Neutrophil (primary cell): ENCODE data around the gene SALL3.

Source experiments
- H3K27ac ChIP-seq: fragments of 200-600 bp; sonication (generic); 2 replicates; pipeline ENCODE4 v1.5.1; 2016; ENCODE audit warnings: mild to moderate bottlenecking, moderate library complexity
- H3K27me3 ChIP-seq: fragments of 200-600 bp; sonication (generic); 2 replicates; pipeline ENCODE4 v1.6.0; 2016; ENCODE audit warnings: mild to moderate bottlenecking
- H3K36me3 ChIP-seq: fragments of 200-600 bp; sonication (generic); 2 replicates; pipeline ENCODE4 v1.5.1; 2017
- H3K4me1 ChIP-seq, 2 experiments: fragments of 200-600 bp in 1 of 2; sonication (generic) in 1 of 2; 1 replicate in 1 of 2; 2 replicates in 1 of 2; pipeline versions ENCODE4 v1.5.1 to v1.6.1; 2013 to 2016; ENCODE audit warnings: low read depth in 1 of 2, low read length in 1 of 2, mild to moderate bottlenecking in 1 of 2, moderate library complexity in 1 of 2; ENCODE audit not compliant: control insufficient read depth in 1 of 2, insufficient read depth in 1 of 2
- H3K4me3 ChIP-seq, 2 experiments: fragments of 200-600 bp in 1 of 2; sonication (generic) in 1 of 2; 1 replicate in 1 of 2; 2 replicates in 1 of 2; pipeline ENCODE4 v1.5.1; 2013 to 2016; ENCODE audit warnings: low read depth in 1 of 2, low read length in 1 of 2, mild to moderate bottlenecking in 1 of 2, moderate library complexity in 1 of 2
- H3K9me3 ChIP-seq: fragments of 200-600 bp; sonication (generic); 2 replicates; pipeline ENCODE4 v1.5.1; 2016
- CTCF ChIP-seq: fragments of 200-600 bp; sonication (generic); IDR thresholded peaks from 2 replicates; pipeline ENCODE4 v1.5.1; 2016; ENCODE audit warnings: antibody characterized with exemption

Gene SALL3

GRCh38 chr18:78992041-78993011, 12.7 kb downstream of the SALL3 start:
- peaks cover 45% of the 10 kb centered on the region for H3K27me3 ChIP-seq
- H3K4me3 ChIP-seq, result no peak overlapping the region
- H3K36me3 ChIP-seq, result no peaks in the 10 kb centered on the region
- no peak overlapping the region for H3K27ac ChIP-seq
- no peak for TF ChIP-seq CTCF
- no peaks in the 10 kb centered on the region for H3K9me3 ChIP-seq
- H3K4me1 ChIP-seq, result no peaks in the 10 kb centered on the region

- H3K27ac ChIP-seq, result no peak overlapping the region
- H3K36me3 ChIP-seq, result no peaks in the 10 kb centered on the region
- no peaks in the 10 kb centered on the region for H3K4me1 ChIP-seq
- TF ChIP-seq CTCF, result no peak
- H3K4me3 ChIP-seq, result no peak overlapping the region
- H3K27me3 ChIP-seq, result peaks cover 38% of the 10 kb centered on the region
- no peaks in the 10 kb centered on the region for H3K9me3 ChIP-seq
Observed at GRCh38 chr18:78993014-78993926, 13.7 kb downstream of the SALL3 start.

GRCh38 chr18:78994000-78994399, 14.4 kb downstream of the SALL3 start:
- H3K4me1 ChIP-seq, result no peaks in the 10 kb centered on the region
- no peaks in the 10 kb centered on the region for H3K36me3 ChIP-seq
- TF ChIP-seq CTCF, result no peak

GRCh38 chr18:78994531-78994930, 14.9 kb downstream of the SALL3 start:
- H3K9me3 ChIP-seq, result no peaks in the 10 kb centered on the region
- H3K4me1 ChIP-seq, result no peaks in the 10 kb centered on the region
- peaks cover 38% of the 10 kb centered on the region for H3K27me3 ChIP-seq
- no peak overlapping the region for H3K27ac ChIP-seq
- no peak for TF ChIP-seq CTCF
- no peak overlapping the region for H3K4me3 ChIP-seq
- no peaks in the 10 kb centered on the region for H3K36me3 ChIP-seq

More at GRCh38 chr18:78994000-78994399, 14.4 kb downstream of the SALL3 start:
- H3K27me3 ChIP-seq, result peaks cover 38% of the 10 kb centered on the region
- no peak overlapping the region for H3K4me3 ChIP-seq
- H3K27ac ChIP-seq, result no peak overlapping the region
- no peaks in the 10 kb centered on the region for H3K9me3 ChIP-seq

GRCh38 chr18:78994977-78995582, 15.5 kb downstream of the SALL3 start:
- Histone ChIP-seq H3K36me3 (no peaks in the 10 kb centered on the region), H3K4me3 (no peak overlapping the region), H3K4me1 (no peaks in the 10 kb centered on the region), H3K27ac (no peak overlapping the region), H3K27me3 (peaks cover 38% of the 10 kb centered on the region), H3K9me3 (no peaks in the 10 kb centered on the region)
- TF ChIP-seq CTCF, result no peak
